Dermis microvascular lymphatic vessel endothelial cell (primary cell): ENCODE data around the gene RASSF1. TPM values are rescaled to one million over a fixed set of nuclear protein-coding genes. Genes with fewer than 3 reads are reported as not detected.

Experiments used
- DNase-seq, 2 donors: peaks; one replicate each; pipeline versions ENCODE4 v3.0.0 to v3.0.0-alpha.2; 2010; ENCODE audit warnings: low read depth in 2 of 2
- total RNA-seq: library from RNA; depleted of rRNA; stranded (reverse); fragments of >200 nt; gene quantifications from 2 replicates; pipeline ENCODE4 v1.2.1, GENCODE V29; 2014

Gene RASSF1, protein sequence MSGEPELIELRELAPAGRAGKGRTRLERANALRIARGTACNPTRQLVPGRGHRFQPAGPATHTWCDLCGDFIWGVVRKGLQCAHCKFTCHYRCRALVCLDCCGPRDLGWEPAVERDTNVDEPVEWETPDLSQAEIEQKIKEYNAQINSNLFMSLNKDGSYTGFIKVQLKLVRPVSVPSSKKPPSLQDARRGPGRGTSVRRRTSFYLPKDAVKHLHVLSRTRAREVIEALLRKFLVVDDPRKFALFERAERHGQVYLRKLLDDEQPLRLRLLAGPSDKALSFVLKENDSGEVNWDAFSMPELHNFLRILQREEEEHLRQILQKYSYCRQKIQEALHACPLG
- 12.6 and 23.9 TPM in 2 replicates for total RNA-seq

DNA sequence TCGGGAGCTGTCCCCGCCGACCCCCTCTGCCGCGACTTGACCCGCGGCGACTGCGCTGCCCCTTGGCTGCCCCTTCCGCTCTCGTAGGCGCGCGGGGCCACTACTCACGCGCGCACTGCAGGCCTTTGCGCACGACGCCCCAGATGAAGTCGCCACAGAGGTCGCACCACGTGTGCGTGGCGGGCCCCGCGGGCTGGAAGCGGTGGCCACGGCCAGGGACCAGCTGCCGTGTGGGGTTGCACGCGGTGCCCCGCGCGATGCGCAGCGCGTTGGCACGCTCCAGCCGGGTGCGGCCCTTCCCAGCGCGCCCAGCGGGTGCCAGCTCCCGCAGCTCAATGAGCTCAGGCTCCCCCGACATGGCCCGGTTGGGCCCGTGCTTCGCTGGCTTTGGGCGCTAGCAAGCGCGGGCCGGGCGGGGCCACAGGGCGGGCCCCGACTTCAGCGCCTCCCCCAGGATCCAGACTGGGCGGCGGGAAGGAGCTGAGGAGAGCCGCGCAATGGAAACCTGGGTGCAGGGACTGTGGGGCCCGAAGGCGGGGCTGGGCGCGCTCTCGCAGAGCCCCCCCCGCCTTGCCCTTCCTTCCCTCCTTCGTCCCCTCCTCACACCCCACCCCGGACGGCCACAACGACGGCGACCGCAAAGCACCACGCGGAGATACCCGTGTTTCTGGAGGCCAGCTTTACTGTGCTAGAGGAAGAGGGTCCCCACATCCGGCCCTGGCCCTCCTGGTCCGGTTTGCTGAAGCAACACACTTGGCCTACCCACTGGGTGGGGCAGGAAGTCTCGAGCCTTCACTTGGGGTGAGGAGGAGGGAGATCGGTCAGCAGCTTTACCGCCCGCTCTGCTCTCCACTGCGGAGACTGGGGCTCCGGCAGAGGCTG, at the start of gene RASSF1:
RASSF1 (minus strand) TSS at position 389 of the 882 bp plus-strand sequence; CDS start at position 358, 31 bp downstream.
- DNase-seq: no peak

DNA sequence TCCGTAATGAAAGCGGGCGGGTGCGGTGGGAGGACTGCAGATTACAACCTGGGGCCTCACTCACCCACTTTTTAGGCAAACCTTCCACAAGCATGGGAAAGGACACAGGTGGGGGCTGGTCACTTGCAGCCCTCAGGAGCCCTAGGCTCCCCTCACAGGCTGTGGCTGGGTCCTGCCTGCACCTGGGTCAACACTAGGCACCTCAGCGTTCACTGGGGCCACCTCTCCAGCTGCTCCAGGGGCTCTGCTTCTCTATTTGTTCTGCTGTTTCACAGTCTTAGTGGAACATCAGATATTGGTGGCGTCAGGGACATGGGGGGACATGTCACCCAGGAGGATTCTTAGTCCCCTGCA, 48.8 kb upstream of the RASSF1 start:
- DNase-seq: no peak

DNA sequence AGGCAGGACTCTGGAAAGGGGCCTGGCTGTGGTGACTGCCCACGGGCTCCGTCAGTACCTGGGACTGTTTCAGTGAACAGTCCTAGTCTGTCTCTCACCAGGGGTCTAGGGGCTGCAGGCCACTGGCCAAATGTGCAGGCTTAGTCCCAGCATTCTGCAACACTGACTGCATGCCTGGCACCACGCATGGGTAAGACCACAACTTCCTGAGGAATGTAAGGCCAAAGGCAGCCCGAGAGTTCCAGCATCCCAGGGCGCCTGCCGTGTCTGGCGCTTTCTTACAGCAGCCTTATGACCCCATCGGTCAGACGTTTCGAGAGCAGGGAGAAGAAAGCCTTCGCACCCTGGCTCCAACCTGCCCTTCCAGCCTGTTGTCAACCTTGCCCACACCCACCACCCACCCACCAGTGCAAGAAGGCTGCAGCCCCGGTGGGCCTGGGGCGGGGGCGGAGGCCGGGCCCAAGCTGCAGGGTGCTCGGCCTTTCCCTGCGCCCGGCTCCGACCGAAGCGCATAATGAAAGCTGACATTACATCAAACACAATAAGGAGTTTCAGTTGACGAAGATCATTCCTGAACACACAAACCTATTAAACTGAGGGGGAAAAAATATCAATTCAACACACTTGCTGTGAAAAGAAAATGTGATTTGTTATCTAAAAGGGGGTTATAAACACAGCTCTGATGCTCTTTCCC, 48.2 kb upstream of the RASSF1 start:
- no peak for DNase-seq

DNA sequence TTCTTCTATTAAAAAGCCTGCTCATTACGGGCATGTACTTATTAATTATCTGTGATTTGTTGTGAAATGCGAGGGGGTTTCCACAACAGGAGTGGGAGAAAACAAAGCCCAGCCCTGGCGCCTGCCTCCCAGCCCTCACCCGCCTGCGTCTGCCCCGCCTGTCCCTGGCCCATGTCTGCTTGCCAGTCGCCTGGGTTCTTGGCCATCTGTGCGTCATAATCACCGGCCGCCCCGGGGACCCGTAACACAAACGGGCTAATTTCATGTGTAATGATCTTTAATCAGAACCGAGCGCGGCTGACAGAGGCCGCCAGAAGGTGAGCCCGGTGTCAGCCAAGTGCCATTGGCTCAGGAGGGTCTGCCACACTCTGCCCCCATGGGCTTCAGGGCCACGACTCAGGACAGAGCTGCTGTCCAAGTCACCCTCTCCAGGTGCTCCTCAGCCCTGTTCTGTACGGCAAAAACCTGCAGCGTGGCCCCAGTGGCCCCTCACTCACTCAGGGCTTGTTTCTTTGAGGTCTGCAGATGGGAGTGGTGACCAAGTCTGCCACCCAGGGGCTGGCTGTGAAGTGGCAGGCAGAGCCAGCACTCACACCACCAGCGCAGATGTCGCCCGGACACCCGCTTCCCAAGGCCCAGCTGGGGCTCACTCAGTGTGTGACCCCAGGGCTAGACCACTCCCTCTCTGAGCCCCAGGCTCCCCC, 47.5 kb upstream of the RASSF1 start:
- DNase-seq: peak in 1 of 2 donors; percentile 9

DNA sequence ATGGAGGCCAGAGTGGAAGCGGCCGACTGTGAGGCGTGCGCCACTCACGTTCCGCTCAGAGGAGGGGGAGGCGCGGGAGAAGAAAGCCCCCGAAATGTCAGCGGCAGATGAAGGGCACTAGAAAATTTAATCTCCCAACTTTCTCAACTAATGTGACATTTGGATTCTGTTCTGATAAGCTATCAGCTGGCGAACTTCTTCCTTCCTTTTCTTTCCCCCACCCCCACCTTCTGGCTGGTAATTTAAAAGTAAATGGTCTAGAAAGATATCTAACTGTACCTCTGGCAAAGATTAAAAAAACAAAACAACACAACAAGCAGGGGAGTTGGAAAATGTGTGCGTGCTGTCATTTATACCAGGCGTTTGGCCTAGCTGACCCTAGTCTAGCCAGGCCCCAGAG, 45.1 kb upstream of the RASSF1 start:
- DNase-seq: no peak

DNA sequence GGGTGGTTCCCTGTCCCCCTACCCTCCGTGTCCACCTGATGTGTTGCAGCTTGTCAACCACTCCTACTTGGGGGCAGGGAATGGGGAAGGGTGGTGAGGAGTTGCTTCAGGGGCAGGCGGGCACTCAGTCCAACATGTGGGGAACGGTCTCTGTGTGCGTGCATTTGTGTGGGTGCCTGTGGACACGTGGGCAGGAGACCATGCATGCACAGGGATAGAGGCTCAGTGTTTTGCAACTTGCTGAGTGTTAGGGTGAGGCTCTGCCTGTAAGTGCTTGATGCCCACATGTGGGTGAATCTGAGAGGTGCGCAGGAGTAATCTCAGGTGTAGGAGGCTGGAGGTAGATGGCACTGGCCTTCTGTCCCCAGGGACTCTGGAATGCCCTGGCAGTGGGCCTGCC, 43.1 kb upstream of the RASSF1 start:
- no peak for DNase-seq

DNA sequence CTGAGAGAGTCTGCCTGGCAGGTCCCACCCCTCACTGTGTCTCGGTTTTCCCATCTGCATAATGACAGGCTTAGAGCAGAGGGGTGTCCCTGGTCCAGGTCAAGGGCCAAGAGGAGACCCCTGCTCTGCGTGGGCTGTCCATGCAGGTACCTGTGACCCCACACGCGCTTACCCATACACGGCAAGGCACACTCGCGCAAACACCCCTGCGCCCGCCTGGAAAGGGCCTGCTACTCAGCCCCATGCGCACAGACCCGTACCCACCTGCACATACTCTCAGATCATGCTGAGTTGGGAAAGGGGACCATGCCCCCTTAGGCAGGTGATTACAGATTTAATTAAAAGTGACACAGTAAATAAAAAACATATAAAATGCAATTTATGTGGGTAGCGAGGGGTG, 42.1 kb upstream of the RASSF1 start:
- DNase-seq: no peak

DNA sequence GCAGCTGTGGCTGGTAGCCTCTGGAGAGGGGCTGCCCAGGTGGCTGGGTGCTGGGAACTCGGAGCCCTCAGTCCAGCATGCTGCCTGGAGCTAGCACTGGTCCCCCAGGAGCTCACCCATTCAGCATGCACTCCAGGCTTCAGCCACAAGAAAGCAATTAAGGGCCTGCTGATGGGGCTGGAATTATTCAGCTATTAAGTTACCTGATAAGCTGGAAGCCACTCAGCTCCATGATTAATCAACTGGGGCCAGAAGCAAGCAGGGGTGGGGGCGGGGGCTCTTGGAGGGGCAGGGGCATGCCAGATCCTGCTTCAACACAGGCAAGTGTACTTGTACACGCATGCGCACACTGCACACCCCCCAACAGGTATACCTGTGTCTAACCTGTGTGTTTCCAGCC, 40.7 kb upstream of the RASSF1 start:
- DNase-seq: no peak

DNA sequence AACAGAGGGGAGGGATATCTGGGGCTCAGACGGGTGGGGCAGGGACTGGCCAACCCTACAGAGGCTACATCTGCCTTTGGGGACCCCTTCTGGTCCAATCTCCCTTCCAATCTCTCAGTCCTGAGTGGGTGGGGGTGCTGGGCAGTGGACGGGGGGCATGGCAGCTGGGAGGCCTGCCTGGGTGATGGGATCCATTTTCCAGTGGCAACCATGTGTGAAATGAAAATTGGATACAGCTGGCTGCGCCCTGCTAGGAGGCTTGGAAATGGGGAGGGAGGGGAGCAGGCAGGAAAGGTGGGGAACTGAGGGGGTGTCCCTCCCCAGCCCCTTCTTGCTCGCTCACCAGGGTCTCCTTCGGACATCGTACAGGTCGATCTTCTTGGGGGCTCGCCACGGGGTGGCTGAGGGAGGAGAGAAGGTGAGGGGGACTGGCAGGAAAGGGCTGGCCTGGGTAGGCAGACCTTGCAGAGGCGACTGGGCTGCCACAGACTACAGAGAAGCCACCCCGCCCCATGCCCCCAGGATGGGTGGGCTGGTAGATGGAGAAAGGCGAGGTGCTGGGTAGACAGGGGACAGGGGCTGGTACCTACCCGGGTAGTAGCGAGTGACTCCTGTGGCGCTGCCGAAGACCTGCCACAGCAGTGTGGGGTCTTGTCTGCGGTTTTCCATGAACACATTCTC, 39.9 kb upstream of the RASSF1 start:
- no peak for DNase-seq

DNA sequence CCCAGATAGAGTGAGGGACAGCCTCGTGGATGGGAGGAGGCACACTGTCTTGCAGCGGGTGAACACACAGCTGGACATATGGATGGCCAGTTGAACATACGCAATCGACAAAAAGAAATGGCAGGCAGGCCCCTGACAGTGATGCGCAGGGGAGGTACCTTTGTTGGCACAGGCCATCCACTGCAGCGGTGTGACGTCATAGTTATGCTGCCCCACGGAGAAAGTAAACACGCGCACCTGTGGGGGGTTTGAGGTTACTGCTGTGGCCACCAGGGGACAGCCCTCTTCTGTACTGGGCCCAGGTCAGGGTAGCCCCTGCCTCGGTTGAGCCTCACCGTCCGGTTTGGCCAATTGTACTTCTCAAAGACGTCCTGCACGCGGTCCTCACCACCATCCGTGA, 38.1 kb upstream of the RASSF1 start:
- no peak for DNase-seq

DNA sequence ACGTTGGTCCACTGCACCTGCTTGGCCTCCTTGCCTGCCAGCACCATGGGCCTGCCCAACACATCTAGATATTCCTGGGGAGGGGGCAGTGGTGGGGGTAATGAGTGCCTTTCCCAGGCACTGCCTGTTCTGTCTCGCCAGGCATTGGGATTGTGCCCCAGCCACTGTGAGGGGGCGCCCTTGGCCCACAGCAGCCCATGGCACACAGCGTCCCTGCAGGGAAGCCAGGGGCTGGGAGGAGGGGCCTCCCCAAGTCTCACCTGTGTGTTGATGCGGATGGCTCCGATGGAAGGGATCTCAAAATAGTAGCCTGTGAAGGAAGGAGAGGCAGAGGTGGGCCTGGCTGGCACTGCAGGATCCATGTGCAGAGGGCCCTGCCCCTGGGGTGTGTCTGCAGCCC, 37.4 kb upstream of the RASSF1 start:
- DNase-seq: no peak

DNA sequence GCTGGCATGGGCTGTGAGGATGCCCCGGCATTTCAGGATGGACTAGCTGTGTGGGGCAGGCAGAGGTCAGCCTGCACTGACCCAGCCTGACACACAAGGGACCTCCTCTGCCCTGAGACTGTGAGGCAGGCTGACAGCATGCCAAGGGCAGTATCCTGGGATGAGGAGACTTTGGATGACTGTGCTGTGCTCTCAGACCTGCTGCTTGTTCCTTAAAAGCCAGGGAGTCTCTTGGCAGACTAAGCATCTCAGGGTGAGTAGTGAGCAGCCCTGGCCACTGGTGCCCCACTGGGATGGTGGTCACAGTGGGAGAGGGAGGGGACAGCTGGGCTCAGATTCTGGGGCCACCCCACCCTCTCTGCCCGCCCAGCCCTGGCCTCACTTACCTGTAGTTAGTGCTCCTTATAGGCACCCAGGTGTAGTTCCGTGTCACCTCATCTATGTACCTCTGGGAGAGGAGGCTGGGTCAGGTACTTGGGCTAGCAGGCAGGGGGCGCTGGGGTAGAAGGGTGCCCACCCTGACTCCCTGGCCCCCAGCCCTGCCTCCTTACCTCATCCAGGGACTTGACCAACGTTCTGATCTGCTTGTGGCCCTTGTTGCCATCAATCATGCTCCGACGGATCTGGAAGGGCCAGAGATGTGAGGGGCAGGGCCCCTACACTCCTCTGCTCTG, 34.8 kb upstream of the RASSF1 start:
- DNase-seq: no peak

DNA sequence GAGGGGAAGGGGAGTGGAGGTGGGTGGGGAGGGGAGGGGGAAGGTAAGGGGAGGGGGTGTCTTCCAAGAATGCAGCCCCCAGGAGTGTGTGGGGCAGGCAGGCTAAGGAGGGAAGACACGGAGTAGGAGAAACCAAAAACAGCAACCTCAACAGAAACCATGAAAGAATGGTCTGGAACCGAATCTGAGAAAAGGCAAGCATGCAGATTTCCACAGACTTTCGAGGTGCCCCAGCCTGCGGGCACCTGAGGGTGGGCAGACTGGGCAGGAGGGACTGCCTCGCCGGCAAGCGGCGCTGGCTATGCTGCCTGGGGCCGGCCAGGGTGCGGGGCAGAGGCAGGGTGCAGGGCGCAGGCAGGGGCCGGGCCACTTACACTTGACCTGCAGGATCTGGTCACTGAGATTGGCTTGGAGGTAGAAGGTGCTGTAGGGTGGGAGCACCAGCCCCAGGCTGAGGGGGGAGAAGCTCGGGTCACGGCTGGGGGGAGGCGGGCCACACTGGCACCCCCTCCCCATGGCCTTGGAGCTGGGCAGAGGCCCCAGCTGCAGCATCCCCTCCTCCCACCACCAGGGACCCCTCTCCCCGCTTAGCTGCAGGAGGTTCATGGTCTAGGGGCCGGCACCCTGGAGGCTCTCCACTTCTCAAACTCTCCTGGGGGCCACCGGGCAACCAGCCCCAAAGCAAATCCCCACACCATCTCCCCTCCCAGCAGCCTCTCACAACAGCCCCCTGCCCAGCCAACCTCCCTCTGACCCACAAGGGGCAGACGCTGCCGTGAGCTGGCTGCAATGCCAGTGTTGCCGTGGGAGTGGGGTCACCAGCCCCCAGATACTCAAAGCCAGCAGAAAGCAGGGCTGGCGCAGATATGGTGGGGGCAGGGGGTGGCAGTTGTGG, 34.0 kb upstream of the RASSF1 start:
- DNase-seq: no peak

DNA sequence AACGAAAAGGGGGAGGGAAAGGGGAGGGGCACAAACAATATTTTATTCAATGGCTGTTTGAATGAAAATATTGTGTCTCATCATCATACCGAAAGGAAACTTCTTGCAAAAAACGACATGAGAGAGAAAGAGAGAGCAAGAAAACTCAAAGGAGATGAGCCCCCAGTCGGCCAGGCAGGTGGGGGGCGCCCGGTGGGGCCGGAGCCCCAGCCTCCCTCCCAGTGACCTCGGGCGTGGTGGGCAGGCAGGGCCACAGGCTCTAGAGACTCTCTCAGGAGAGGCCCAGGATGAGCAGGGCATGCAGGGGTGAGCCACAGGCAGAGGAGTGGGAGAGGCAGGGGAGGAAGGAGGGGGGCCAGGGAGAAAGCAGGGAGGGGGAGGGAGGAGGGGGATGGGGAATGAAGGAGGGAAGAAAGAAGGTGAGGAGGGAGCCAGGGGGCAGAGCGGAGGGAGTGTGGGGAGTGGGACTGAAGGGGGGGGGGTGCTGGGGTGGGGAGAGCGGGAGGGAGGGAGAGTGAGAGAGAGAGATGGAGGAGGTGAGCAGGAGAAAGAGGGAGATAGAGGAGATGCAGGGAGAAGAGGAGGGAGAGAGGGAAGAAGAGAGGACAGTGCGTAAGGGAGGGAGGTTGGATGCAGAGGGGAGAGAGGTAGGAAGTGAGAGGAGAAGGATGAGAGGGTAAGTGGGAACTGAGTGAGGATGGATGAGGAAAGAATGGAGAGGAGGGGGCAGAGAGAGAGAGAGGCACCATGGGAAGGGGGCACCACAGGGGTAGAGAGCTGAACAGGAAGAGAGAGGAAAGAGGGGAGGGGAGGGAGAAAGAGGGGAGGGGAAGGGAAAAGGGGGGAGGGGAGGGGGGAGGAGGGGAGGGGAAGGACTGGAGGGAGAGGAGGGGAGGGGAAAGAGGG, 32.8 kb upstream of the RASSF1 start:
- DNase-seq: no peak

DNA sequence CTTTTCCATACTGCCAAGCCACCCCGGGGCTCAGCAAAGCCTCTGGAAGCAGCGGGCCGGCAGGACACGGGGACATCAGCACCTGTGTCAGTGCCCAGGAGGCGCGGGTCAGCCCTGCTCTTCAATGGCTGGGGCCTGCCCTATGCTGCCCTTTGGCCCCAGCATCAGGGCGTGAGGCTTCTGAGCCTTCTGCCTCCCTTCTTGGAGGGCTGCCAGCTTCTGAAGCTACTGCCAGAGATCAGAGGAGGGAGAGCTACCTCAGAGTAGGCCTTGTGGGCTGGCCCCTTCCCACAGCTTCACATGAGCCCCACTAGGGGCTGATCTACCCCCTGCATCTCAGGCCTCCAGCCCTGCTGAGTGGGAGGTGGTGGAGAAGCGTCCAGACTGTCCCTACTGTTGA, 31.7 kb upstream of the RASSF1 start:
- DNase-seq: no peak

DNA sequence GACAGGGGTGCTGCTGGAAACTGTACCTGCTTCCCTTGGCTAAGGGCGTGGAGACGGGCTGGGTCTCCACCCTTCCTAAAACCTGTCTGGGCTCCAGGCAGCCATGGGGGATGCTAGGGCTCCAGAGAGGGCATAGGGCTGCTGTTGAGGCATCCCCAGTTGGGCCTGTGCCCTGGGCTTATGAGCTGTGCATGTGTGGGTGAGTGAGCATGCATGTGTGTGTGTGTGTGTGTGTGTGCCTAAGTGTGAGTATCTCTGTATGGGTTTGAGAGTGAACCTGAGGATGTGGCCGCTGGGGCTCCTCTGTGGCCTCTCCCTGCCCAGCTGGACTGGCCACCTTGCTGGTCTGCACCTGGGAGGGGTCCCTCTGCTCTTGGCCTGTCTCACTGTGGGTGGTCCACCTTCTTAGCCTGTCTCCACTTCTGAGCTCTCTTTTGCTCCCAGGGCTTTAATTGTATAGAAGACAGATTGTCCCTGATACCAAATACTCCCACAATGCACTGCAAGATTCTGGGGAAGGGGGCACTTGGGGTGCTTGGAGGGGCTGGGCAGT, 30.6 kb upstream of the RASSF1 start:
- DNase-seq: no peak

DNA sequence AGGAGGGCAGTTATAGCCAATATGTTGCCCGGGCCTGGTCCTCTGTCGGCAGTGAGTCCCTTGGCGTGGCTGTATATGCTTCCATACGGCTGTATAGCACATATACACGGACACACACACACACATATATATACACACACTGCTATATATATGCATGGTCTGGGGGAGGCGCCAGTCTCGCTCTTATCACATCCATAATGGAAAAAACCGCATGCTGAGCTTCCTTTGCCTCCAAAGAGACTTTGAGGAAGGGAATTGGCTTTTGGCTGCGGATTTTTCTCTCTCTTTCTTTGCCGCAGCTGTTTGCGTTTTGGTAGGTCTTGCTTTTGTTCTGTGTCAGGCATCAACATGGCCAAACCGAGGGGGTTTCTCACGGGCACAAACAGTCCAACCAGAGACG, 30.0 kb upstream of the RASSF1 start:
- peak; percentile 46 to 54 for DNase-seq

DNA sequence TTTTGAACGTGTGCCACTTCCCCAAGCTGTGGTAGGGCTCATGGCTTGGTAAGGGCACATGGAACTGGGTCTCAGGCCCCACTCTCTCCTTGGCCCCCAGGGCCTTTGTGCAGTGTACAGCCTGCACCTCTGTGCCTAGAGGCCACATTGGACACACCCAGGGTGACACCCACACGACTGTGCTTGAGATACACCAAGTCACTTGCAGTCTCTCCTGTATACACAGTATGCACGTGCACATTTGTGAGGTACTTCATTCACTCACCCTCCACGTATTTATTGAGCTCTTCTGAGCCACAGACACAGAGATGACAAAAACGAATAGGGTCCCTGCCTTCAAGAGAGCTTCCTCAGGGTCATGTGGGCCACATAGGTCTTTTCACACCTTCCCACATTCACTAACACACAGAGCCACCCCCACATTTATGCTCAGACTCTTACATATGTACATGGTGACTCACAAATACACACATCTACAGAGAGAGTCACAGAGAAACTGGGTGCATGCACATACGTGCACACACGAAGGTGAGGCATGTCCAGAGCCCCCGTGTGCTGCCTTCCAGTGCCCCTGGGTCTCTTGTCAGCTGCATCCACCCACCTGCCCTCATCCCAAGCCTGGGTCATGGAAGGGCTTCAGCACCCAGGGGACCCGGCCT, 28.5 kb upstream of the RASSF1 start:
- no peak for DNase-seq
